Skeletal muscle satellite cell (primary cell): Measurements from ENCODE around the gene TBX5.

Source experiments
- H3K27me3 ChIP-seq: 2 replicates; pipeline ENCODE4 v1.7.0; 2013; ENCODE audit warnings: low read length; ENCODE audit not compliant: control insufficient read depth, insufficient read depth
- H3K36me3 ChIP-seq: 2 replicates; pipeline ENCODE4 v1.7.0; 2013; ENCODE audit warnings: mild to moderate bottlenecking, control low read depth, low read length; ENCODE audit not compliant: insufficient read depth
- H3K4me1 ChIP-seq: 2 replicates; pipeline ENCODE4 v1.7.0; 2013; ENCODE audit warnings: low read length; ENCODE audit not compliant: control insufficient read depth, insufficient read depth
- H3K4me2 ChIP-seq: 2 replicates; pipeline ENCODE4 v1.7.0; 2013; ENCODE audit warnings: mild to moderate bottlenecking, low read length
- H3K4me3 ChIP-seq: 2 replicates; pipeline ENCODE4 v1.7.0; 2013; ENCODE audit warnings: low read length
- H3K9ac ChIP-seq: 2 replicates; pipeline ENCODE4 v1.7.0; 2013; ENCODE audit warnings: mild to moderate bottlenecking, low read depth, low read length, moderate library complexity
- H3K9me3 ChIP-seq: replicated peaks from 2 replicates; pipeline ENCODE4 v1.7.0; 2013; ENCODE audit warnings: mild to moderate bottlenecking, control low read depth, low read length

TBX5 gene

GRCh38 chr12:114395233-114395632 lies 10.7 kb downstream of the TBX5 start:
- H3K4me2 ChIP-seq = no peak overlapping the region
- H3K4me3 ChIP-seq = no peak overlapping the region
- no peak overlapping the region for H3K9ac ChIP-seq
- H3K36me3 ChIP-seq = no peaks in the 10 kb centered on the region
- no peaks in the 10 kb centered on the region for H3K9me3 ChIP-seq
- H3K27me3 ChIP-seq = peaks cover 42% of the 10 kb centered on the region
- H3K4me1 ChIP-seq = no peaks in the 10 kb centered on the region

DNA sequence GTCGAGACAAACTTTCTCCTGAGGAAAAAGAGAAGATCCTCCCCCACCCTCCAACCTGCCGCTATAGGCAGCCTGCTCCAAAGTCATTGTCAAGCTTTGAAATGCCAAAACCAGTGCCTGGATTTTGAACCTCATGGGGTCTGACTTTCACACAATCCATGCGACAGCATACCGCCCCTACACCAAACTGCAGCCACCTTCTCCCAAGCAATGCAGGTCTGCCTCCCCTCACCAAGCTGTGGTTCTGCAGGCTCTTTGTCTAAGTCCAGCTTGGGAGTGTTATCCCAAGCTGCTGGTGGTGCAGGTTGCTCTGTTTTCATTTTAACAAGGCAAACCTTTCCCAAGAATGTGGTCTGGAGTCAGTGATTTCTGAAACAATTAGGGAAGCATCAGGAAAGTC lies 12.4 kb downstream of the TBX5 start:
- Histone ChIP-seq H3K27me3 (peaks cover 31% of the 10 kb centered on the region), H3K9ac (no peak overlapping the region), H3K36me3 (no peaks in the 10 kb centered on the region), H3K4me2 (no peak overlapping the region), H3K4me1 (no peaks in the 10 kb centered on the region), H3K4me3 (no peak overlapping the region), H3K9me3 (no peaks in the 10 kb centered on the region)

DNA sequence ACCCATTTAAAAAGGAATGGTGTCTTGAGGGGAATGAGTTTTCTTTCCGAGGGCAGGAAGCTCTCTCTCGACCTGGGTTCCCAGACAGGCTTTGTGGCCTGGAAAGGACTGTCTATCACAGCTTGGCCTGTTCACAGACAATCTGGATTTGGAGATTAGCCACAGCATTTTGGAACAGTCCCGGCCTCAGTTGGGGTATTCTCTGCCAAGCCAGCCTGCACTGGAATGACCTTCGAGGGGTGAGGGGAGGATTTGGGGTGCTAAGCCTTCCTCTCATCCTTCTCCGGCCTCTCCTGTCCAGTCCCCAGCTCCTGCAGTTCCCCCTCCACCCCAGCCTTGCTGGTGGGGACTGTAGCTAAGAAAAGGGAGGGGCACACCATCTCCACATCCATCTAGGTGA lies 13.0 kb downstream of the TBX5 start:
- Histone ChIP-seq H3K4me3 (no peak overlapping the region), H3K9ac (no peak overlapping the region), H3K4me2 (no peak overlapping the region), H3K9me3 (no peaks in the 10 kb centered on the region), H3K36me3 (no peaks in the 10 kb centered on the region), H3K27me3 (peaks cover 25% of the 10 kb centered on the region), H3K4me1 (no peaks in the 10 kb centered on the region)

DNA sequence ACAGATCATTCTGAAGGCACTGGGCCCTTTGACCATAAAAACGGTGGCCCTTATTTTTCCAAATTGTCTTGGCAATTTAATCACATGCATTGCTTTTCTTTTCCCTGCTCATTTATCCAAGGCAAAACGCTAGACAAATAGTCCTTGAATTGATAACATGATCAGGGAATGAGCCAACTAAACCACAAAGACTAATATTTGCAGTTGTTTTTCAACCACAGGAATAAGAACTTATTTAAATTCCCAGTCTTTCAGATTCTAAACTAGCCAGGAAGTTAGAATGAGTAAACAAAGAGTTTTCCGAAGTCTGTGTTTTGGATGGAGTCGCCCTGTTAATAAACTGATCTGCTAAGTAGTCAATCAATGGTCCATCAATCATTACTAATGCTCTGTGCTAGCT lies 14.9 kb downstream of the TBX5 start:
- peaks cover 7% of the 10 kb centered on the region for H3K27me3 ChIP-seq
- H3K4me3 ChIP-seq = no peak overlapping the region

DNA sequence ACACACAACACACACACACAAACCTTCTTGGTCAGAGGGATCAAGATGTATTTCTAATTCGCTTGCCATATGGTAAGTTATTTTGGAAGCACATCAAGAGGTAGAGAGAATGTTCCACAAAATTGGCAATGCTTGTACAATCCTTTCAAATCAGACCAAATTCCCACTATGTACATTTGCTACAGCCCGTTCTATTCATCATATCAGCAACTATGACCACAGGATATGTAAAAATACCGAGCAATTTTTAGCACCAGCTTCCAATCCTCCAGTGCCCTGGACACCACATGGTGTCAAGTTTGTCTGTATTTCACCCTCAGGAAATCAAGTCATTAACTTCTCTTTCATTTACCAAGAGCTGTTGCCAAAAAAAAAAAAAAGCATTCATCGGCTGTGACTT lies 21.2 kb downstream of the TBX5 start:
- no peaks in the 10 kb centered on the region for H3K36me3 ChIP-seq
- no peak overlapping the region for H3K4me2 ChIP-seq
- H3K9me3 ChIP-seq = no peaks in the 10 kb centered on the region
- no peaks in the 10 kb centered on the region for H3K4me1 ChIP-seq
- no peak overlapping the region for H3K9ac ChIP-seq
- no peak overlapping the region for H3K4me3 ChIP-seq
- H3K27me3 ChIP-seq = no peaks in the 10 kb centered on the region

More for the DNA sequence above, 14.9 kb downstream of the TBX5 start:
- no peaks in the 10 kb centered on the region for H3K9me3 ChIP-seq
- no peak overlapping the region for H3K9ac ChIP-seq
- no peak overlapping the region for H3K4me2 ChIP-seq
- no peaks in the 10 kb centered on the region for H3K4me1 ChIP-seq
- no peaks in the 10 kb centered on the region for H3K36me3 ChIP-seq

DNA sequence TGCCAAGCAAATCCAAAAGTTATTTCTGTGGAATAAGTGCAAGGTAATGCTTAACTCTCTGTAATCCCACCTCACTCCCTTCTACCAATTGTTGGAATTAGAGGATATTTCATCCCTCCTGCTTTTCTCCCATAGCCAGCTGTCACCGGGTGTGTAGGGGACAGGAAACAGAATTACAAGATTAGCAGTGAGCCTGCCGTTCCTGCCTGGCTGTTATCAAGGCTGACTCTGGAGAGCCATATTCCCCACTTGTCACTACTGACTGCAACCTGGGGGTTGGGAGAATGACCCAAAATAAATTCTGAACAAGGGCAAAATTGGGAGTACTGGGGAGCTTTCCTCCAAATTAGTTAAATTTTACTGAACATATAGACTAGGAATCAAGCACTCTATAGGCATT lies 24.8 kb downstream of the TBX5 start:
- no peaks in the 10 kb centered on the region for H3K4me1 ChIP-seq
- H3K9ac ChIP-seq = no peak overlapping the region
- H3K27me3 ChIP-seq = no peaks in the 10 kb centered on the region
- no peak overlapping the region for H3K4me2 ChIP-seq
- H3K4me3 ChIP-seq = no peak overlapping the region
- H3K36me3 ChIP-seq = no peaks in the 10 kb centered on the region
- no peaks in the 10 kb centered on the region for H3K9me3 ChIP-seq

DNA sequence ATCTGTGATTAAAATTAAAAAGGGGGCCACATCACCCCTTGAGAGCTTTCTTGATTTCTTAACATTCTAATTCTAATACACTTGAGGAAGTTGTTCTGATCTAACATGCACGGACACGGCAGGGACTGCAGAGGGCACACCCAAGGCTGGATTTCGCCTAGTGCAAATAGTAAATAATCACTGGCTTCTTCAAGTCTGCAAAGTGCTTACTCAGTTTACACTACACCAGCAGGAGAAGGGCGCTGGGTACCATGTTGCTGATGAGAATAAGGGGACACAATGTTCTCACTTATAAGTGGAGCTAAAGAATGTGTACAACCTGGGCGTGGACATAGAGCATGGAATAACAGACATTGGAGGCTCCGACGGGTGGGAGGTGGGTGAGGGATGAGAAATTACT lies 34.2 kb downstream of the TBX5 start:
- no peak overlapping the region for H3K4me3 ChIP-seq
- no peaks in the 10 kb centered on the region for H3K36me3 ChIP-seq
- H3K9ac ChIP-seq = no peak overlapping the region
- H3K4me2 ChIP-seq = no peak overlapping the region
- H3K9me3 ChIP-seq = no peaks in the 10 kb centered on the region
- H3K27me3 ChIP-seq = no peaks in the 10 kb centered on the region
- H3K4me1 ChIP-seq = no peaks in the 10 kb centered on the region

- no peaks in the 10 kb centered on the region for H3K36me3 ChIP-seq
- H3K4me3 ChIP-seq = no peak overlapping the region
- H3K4me1 ChIP-seq = no peaks in the 10 kb centered on the region
- H3K9me3 ChIP-seq = no peaks in the 10 kb centered on the region
- no peaks in the 10 kb centered on the region for H3K27me3 ChIP-seq
- no peak overlapping the region for H3K9ac ChIP-seq
- no peak overlapping the region for H3K4me2 ChIP-seq
Observed at GRCh38 chr12:114371250-114371649, 34.7 kb downstream of the TBX5 start.

GRCh38 chr12:114368685-114369452 lies 37.1 kb downstream of the TBX5 start:
- H3K36me3 ChIP-seq = no peaks in the 10 kb centered on the region
- no peaks in the 10 kb centered on the region for H3K4me1 ChIP-seq
- no peak overlapping the region for H3K4me3 ChIP-seq
- H3K4me2 ChIP-seq = no peak overlapping the region
- H3K9ac ChIP-seq = no peak overlapping the region
- H3K27me3 ChIP-seq = no peaks in the 10 kb centered on the region
- no peaks in the 10 kb centered on the region for H3K9me3 ChIP-seq

- peaks cover 8% of the 10 kb centered on the region for H3K9me3 ChIP-seq
- no peaks in the 10 kb centered on the region for H3K4me1 ChIP-seq
- no peak overlapping the region for H3K4me3 ChIP-seq
- H3K27me3 ChIP-seq = no peaks in the 10 kb centered on the region
- H3K4me2 ChIP-seq = no peak overlapping the region
- H3K9ac ChIP-seq = no peak overlapping the region
- H3K36me3 ChIP-seq = no peaks in the 10 kb centered on the region
Observed at GRCh38 chr12:114361992-114362391, 44.0 kb downstream of the TBX5 start.

GRCh38 chr12:114361545-114361944 lies 44.4 kb downstream of the TBX5 start:
- Histone ChIP-seq H3K4me3 (no peak overlapping the region), H3K9me3 (peaks cover 8% of the 10 kb centered on the region), H3K27me3 (no peaks in the 10 kb centered on the region), H3K9ac (no peak overlapping the region), H3K36me3 (no peaks in the 10 kb centered on the region), H3K4me2 (no peak overlapping the region), H3K4me1 (no peaks in the 10 kb centered on the region)

- Histone ChIP-seq H3K4me2 (no peak overlapping the region), H3K9me3 (peaks cover 10% of the 10 kb centered on the region), H3K36me3 (no peaks in the 10 kb centered on the region), H3K4me1 (no peaks in the 10 kb centered on the region), H3K4me3 (no peak overlapping the region), H3K9ac (no peak overlapping the region), H3K27me3 (no peaks in the 10 kb centered on the region)
Observed at GRCh38 chr12:114360485-114360884, 45.5 kb downstream of the TBX5 start.
